ENCODE data around the gene UBR1. TPM values are rescaled to one million over a fixed set of nuclear protein-coding genes. Genes with fewer than 3 reads are reported as not detected.

The UBR1 gene
- total and polyA plus RNA-seq, 2 experiments from 2014 or later, result 17.2 to 19.6 TPM

DNA sequence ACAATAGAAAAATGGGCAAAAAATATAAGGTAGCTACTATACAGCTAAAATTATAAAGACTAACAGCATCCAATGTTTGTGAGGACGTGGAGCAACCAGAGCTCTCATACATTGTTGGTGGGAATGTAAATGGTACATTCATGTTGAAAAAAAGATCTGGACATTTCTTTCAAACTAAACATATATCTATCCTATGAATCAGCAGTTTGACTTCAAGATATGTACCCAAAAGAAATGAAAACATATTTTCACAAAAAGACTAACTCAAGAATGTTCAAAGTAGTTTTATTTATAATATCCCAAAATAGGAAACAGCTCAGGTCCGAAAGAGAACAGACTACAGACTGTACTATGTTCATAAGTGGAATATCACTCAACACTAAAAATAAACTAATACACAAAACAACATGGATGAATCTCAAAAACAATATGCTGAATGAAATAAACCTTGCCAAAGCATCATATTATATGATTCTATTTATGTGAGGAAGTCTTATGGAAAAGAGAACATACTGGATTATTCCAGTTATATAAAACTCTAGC lies 176.5 kb downstream of the UBR1 start (continued):
- TF ChIP-seq, protein P1, sequence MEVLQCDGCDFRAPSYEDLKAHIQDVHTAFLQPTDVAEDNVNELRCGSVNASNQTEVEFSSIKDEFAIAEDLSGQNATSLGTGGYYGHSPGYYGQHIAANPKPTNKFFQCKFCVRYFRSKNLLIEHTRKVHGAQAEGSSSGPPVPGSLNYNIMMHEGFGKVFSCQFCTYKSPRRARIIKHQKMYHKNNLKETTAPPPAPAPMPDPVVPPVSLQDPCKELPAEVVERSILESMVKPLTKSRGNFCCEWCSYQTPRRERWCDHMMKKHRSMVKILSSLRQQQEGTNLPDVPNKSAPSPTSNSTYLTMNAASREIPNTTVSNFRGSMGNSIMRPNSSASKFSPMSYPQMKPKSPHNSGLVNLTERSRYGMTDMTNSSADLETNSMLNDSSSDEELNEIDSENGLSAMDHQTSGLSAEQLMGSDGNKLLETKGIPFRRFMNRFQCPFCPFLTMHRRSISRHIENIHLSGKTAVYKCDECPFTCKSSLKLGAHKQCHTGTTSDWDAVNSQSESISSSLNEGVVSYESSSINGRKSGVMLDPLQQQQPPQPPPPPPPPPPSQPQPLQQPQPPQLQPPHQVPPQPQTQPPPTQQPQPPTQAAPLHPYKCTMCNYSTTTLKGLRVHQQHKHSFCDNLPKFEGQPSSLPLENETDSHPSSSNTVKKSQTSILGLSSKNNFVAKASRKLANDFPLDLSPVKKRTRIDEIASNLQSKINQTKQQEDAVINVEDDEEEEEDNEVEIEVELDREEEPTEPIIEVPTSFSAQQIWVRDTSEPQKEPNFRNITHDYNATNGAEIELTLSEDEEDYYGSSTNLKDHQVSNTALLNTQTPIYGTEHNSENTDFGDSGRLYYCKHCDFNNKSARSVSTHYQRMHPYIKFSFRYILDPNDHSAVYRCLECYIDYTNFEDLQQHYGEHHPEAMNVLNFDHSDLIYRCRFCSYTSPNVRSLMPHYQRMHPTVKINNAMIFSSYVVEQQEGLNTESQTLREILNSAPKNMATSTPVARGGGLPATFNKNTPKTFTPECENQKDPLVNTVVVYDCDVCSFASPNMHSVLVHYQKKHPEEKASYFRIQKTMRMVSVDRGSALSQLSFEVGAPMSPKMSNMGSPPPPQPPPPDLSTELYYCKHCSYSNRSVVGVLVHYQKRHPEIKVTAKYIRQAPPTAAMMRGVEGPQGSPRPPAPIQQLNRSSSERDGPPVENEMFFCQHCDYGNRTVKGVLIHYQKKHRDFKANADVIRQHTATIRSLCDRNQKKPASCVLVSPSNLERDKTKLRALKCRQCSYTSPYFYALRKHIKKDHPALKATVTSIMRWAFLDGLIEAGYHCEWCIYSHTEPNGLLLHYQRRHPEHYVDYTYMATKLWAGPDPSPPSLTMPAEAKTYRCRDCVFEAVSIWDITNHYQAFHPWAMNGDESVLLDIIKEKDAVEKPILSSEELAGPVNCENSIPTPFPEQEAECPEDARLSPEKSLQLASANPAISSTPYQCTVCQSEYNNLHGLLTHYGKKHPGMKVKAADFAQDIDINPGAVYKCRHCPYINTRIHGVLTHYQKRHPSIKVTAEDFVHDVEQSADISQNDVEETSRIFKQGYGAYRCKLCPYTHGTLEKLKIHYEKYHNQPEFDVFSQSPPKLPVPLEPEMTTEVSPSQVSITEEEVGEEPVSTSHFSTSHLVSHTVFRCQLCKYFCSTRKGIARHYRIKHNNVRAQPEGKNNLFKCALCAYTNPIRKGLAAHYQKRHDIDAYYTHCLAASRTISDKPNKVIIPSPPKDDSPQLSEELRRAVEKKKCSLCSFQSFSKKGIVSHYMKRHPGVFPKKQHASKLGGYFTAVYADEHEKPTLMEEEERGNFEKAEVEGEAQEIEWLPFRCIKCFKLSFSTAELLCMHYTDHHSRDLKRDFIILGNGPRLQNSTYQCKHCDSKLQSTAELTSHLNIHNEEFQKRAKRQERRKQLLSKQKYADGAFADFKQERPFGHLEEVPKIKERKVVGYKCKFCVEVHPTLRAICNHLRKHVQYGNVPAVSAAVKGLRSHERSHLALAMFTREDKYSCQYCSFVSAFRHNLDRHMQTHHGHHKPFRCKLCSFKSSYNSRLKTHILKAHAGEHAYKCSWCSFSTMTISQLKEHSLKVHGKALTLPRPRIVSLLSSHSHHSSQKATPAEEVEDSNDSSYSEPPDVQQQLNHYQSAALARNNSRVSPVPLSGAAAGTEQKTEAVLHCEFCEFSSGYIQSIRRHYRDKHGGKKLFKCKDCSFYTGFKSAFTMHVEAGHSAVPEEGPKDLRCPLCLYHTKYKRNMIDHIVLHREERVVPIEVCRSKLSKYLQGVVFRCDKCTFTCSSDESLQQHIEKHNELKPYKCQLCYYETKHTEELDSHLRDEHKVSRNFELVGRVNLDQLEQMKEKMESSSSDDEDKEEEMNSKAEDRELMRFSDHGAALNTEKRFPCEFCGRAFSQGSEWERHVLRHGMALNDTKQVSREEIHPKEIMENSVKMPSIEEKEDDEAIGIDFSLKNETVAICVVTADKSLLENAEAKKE (CRISPR knock-in tag; IDR thresholded peaks at IDR 0.05), result no peak

- DNase-seq (ENCODE audit: low spot score), result peak; percentile 44
- H3K4me1 Mint-ChIP-seq, result peaks cover 16% of the 10 kb centered on the region
- H3K4me2 ChIP-seq, result peak overlapping the region; percentile 87
- no peaks in the 10 kb centered on the region for H3K36me3 ChIP-seq (ENCODE audit: insufficient read depth)
- peaks cover 9% of the 10 kb centered on the region for H3K27me3 Mint-ChIP-seq (ENCODE audit: insufficient read depth, low read depth, poor library complexity)
- peak overlapping the region; percentile 89 for H3K4me3 ChIP-seq
- H3K9me3 Mint-ChIP-seq, result no peaks in the 10 kb centered on the region
- ATAC-seq, result peak; percentile 3
- peaks cover 12% of the 10 kb centered on the region; the same call in 1 of the 2 replicates for H3K27me3 ChIP-seq (ENCODE audit: insufficient read depth)
- no peaks in the 10 kb centered on the region for H3K9me2 ChIP-seq (ENCODE audit: insufficient read depth)
- peaks cover 37% of the 10 kb centered on the region for H3K79me2 ChIP-seq (replicated peaks; ENCODE audit: insufficient read depth)
- H2AFZ ChIP-seq, result peak overlapping the region; percentile 97
- peak overlapping the region; percentile 98 for H3K4me3 Mint-ChIP-seq
- H3K36me3 Mint-ChIP-seq (ENCODE audit: low read depth), result no peaks in the 10 kb centered on the region
- H3K27ac ChIP-seq (ENCODE audit: low read depth), result no peak overlapping the region
- H3K27ac Mint-ChIP-seq, result no peak overlapping the region
- H3K4me1 ChIP-seq (ENCODE audit: insufficient read depth), result peaks cover 4% of the 10 kb centered on the region; the same call in 1 of the 2 replicates
- peaks cover 8% of the 10 kb centered on the region; the same call in 1 of the 2 replicates for H4K20me1 ChIP-seq (replicated peaks; ENCODE audit: insufficient read depth)
- no peaks in the 10 kb centered on the region for H3F3A ChIP-seq (replicated peaks; ENCODE audit: low read depth)
- TF ChIP-seq, protein P2, sequence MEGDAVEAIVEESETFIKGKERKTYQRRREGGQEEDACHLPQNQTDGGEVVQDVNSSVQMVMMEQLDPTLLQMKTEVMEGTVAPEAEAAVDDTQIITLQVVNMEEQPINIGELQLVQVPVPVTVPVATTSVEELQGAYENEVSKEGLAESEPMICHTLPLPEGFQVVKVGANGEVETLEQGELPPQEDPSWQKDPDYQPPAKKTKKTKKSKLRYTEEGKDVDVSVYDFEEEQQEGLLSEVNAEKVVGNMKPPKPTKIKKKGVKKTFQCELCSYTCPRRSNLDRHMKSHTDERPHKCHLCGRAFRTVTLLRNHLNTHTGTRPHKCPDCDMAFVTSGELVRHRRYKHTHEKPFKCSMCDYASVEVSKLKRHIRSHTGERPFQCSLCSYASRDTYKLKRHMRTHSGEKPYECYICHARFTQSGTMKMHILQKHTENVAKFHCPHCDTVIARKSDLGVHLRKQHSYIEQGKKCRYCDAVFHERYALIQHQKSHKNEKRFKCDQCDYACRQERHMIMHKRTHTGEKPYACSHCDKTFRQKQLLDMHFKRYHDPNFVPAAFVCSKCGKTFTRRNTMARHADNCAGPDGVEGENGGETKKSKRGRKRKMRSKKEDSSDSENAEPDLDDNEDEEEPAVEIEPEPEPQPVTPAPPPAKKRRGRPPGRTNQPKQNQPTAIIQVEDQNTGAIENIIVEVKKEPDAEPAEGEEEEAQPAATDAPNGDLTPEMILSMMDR (conservative IDR thresholded peaks at IDR 0.05; ENCODE audit: low read depth in 2 of 2), result no peak
- TF ChIP-seq, protein P1 (CRISPR knock-in tag; IDR thresholded peaks at IDR 0.05), result no peak
- TF ChIP-seq ZNF331 (CRISPR knock-in tag; IDR thresholded peaks at IDR 0.05; ENCODE audit: low read depth) (no peak), ZNF114 (CRISPR knock-in tag; IDR thresholded peaks at IDR 0.05) (no peak), CREB1 (CRISPR knock-in tag; IDR thresholded peaks at IDR 0.05; ENCODE audit: low read depth) (no peak), JUNB (IDR thresholded peaks at IDR 0.05; ENCODE audit: unreplicated experiment) (no peak), EZH2 (IDR thresholded peaks at IDR 0.05; ENCODE audit: low read depth, unreplicated experiment) (no peak)
Observed at GRCh38 chr15:42921342-42921731, 184.5 kb downstream of the UBR1 start.
